OCI-LY1 (cell line): ENCODE data around the gene UST.

Source experiments
- CTCF ChIP-seq: fragments of 200-600 bp; sonication (generic), shearing (Covaris generic); IDR thresholded peaks from 2 replicates; pipeline ENCODE4 v1.5.1; 2017; ENCODE audit warnings: mild to moderate bottlenecking, antibody characterized with exemption, low read length, moderate library complexity, mixed read lengths
- EZH2 ChIP-seq: fragments of 200-600 bp; sonication (generic), shearing (Covaris generic); IDR thresholded peaks from 2 replicates; pipeline ENCODE4 v1.8.0; 2017; ENCODE audit warnings: borderline replicate concordance, mixed run types, mild to moderate bottlenecking, antibody characterized with exemption, low read length, moderate library complexity, mixed read lengths

- no peak for TF ChIP-seq CTCF
- TF ChIP-seq EZH2: no peak
Observed at GRCh38 chr6:148925701-148926100, 178.9 kb downstream of the UST start.
